Hepatocyte (in vitro differentiated cells): ENCODE data around the gene ROR2.

Experiments
- CTCF ChIP-seq: fragments of 200-600 bp; sonication (generic); IDR thresholded peaks from 2 replicates; pipeline ENCODE4 v1.5.1; 2016; ENCODE audit warnings: antibody characterized with exemption, mild to moderate bottlenecking; ENCODE audit not compliant: poor library complexity
- EZH2 ChIP-seq: fragments of 200-600 bp; sonication (generic); IDR thresholded peaks from 2 replicates; pipeline ENCODE4 v1.6.1; 2016; ENCODE audit warnings: antibody characterized with exemption, mild to moderate bottlenecking, borderline replicate concordance

- TF ChIP-seq CTCF: no peak
- no peak for TF ChIP-seq EZH2
Observed at GRCh38 chr9:91789941-91790340, 160.1 kb downstream of the ROR2 start.
